ENCODE measurements around the gene SDCCAG8.

The SDCCAG8 gene

DNA sequence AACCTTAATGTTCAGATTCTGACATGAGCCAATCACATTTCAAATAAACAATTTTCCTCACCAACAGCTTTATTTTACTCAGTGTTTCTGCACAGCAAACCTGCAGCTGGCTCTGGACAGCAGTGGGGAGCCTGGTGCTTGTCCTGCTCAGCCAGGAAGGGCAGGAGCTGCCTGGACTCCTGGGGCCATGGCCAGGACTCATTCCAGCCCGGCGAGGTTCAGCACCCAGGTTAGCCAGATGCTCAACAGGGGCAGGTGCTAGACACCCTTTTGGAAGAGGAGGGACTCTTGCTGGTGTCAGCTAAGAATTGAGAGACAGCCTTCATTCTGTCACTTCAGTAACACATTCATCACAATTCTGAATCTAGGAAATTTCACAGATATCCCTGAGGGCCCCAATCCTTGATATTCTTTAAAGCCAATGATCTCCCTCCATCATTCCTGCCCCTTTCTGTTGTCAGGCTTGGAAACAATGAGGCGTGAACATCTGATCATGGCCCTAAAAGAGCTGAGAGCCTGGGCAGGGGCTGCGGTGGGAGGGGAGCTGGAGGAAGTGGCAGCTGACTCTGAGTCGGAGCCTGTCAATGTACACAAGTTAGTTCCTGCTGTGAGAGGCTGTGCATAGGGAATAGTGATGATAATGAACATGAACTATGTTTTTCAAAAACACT is 251.3 kb downstream of the SDCCAG8 start:
- DNase-seq (ENCODE audit: low spot score), result no peak

DNA sequence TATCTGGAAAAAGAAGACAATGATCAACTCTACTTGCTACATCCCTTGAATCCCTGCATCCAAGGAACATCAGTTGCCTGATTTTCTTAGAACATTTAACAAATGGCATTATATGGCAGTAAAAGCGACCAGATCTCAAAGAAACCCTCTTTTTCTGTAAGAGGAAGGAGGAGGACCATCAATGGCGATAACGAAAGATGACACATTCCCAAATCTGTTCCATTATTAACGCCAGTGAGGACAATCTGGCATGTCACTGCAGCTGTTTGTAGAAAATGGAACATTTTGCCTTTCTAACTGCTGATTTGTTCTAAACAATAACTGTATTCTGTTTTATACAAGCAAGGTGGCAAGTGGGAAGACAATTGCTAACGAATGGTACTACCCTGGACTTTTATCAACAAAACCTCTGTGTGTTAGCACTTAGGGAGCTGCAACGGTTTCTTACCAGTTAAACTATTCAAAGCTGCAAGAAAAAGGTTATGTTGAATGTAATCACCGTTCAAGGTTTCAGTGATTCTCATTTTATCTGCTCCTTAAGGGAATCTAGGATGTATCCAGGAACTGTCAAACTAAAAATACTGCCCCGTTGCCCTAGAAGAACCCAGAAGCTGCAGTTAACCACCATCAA is 251.9 kb downstream of the SDCCAG8 start:
- DNase-seq (ENCODE audit: low spot score), result no peak

- no peak for DNase-seq (ENCODE audit: low spot score)
Observed at GRCh38 chr1:243508303-243508713, 252.5 kb downstream of the SDCCAG8 start.

- DNase-seq (ENCODE audit: low spot score), result no peak
Observed at GRCh38 chr1:243508943-243509342, 253.1 kb downstream of the SDCCAG8 start.

DNA sequence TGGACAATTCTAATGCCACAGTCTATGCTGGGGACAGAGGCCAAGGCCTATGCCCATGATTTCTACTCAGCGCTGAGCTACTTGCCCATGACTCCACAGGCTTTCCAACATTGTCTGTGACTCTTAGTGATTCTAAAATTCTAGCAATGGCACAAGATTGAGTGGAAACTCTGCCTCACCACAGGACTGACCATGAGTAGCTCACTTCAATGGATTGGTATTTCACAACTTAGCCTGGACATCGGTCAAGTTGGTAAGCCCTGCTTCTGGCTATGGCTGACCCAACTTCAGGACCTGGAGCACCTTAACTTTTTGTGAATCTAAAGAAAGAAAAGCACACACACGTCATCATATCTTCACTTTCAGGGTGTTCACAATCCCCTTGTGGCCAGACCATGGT is 255.1 kb downstream of the SDCCAG8 start:
- no peak for DNase-seq (ENCODE audit: low spot score)

DNA sequence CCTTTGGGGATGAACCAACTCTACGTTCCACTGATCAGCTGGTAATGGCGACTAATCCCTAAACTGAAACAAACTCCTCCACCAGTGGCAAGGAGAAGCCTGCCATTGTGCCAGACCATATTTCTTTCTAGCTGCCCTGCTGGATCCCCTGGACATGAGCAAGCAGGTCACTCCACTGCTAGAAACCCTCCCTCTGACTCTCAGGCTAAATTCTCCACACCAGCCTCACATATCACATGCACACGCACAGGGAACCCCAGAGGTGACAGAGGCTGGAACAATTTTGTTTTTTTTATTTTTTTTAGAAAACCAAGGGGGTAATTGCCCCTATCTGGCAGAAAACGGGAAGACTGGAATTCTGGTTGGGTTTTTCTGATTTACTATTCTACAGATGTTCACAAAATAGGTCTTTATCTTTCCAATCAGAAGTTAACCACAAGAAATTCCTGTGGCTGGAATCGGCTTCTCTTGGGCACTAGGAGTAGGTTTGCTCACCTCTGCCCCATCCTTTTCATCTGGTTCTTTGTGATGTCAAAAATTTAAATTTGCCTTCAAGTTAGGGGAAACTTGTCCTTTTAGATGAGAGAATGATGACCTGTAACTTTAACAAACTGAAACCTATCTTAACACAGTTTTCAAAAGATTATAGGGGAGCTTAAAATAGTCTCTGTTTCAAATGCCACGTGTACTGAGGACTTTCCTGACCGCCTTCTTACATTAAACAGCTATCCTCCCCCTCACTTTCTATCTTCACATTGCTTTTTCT is 258.1 kb downstream of the SDCCAG8 start:
- no peak for DNase-seq (ENCODE audit: low spot score)

GRCh38 chr1:243514927-243515326 is 259.1 kb downstream of the SDCCAG8 start:
- no peak for DNase-seq (ENCODE audit: low spot score)

- no peak for DNase-seq (ENCODE audit: low spot score)
Observed at GRCh38 chr1:243520831-243521230, 265.0 kb downstream of the SDCCAG8 start.

DNA sequence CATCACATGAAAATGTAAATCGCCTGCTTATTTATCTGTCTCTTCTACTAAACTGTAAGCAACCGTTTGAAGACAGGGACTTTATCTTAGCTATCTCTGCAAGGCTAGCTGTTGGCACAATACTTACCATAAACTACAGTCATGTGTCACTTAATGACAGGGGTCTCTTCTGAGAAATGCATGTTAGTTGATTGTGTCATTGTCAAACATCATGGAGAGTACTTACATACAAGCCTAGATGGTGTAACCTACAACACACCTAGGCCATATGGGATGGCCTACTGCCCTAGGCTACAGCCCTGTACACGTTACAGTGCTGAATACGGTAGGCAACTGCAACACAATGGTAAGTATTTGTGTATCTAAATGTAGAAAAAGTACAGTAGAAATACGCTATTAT is 267.9 kb downstream of the SDCCAG8 start:
- DNase-seq (ENCODE audit: low spot score), result no peak

- no peak for DNase-seq (ENCODE audit: low spot score)
Observed at GRCh38 chr1:243525085-243525487, 269.2 kb downstream of the SDCCAG8 start.

- DNase-seq (ENCODE audit: low spot score), result no peak
Observed at GRCh38 chr1:243526180-243526579, 270.3 kb downstream of the SDCCAG8 start.

DNA sequence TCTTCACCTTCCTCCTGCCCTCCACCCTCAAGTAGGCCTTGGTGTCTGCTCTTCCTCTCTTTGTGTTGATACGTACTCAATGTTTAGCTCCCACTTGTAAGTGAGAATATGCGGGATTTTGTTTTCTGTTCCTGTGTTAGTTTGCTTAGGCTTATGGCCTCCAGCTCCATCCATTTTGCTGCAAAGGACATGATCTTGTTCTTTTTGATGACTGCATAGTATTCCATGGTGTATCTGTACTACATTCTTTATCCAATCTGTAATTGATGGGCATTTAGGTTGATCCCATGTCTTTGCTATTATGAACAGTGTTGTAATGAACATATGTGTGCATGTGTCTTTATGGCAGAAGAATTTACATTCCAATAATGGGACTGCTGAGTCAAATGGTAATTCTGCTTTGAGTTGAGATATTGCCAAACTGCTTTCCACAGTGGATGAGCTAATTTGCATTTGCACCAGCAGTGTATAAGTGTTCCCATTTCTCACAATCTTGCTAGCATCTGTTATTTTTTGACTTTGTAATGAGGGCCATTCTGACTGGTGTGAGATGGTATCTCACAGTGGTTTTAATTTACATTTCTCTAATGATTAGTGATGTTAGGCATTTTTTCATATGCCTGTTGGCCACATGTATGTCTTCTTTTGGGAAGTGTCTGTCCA is 272.7 kb downstream of the SDCCAG8 start:
- DNase-seq (ENCODE audit: low spot score), result no peak

DNA sequence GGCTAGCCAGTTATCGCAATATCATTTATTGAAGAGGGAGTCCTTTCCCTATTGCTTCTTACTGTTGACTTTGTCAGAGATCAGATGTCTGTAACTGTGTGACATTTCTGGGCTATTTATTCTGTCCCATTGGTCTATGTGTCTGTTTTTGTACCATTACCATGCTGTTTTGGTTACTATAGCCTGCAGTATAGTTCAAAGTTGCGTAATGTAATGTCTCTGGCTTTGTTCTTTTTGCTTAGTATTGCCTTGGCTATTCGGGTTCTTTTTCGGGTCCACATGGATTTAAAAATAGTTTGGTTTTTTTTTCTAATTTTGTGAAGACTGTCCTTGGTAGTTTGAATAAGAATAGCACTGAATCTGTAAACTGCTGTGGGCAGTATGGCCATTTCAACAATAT is 273.7 kb downstream of the SDCCAG8 start:
- DNase-seq (ENCODE audit: low spot score), result no peak

GRCh38 chr1:243535014-243535413 is 279.2 kb downstream of the SDCCAG8 start:
- DNase-seq (ENCODE audit: low spot score), result no peak

GRCh38 chr1:243539636-243540035 is 283.8 kb downstream of the SDCCAG8 start:
- no peak for DNase-seq (ENCODE audit: low spot score)

- DNase-seq (ENCODE audit: low spot score), result no peak
Observed at GRCh38 chr1:243542739-243543415, 287.0 kb downstream of the SDCCAG8 start.

DNA sequence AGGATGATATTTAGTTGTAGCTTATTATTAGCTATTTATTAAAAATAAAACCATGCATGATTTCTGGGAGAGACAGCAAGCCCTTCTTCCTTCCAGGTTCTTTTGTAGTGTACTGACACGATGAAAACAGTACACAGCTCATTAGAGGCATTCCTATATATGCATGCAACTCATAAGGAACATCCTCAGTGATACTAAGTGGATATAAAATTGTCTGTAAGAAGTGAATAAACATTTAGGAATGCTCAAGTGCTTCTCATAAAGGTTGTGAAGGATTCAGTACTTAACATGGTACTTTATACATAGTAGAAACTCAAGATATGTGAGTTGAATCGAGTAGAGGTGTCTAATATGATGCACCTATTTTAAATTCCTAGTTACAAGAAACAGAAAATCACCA is 287.7 kb downstream of the SDCCAG8 start:
- no peak for DNase-seq (ENCODE audit: low spot score)

- DNase-seq (ENCODE audit: low spot score), result no peak
Observed at GRCh38 chr1:243546457-243546856, 290.6 kb downstream of the SDCCAG8 start.

- DNase-seq (ENCODE audit: low spot score), result no peak
Observed at GRCh38 chr1:243547891-243548290, 292.1 kb downstream of the SDCCAG8 start.

DNA sequence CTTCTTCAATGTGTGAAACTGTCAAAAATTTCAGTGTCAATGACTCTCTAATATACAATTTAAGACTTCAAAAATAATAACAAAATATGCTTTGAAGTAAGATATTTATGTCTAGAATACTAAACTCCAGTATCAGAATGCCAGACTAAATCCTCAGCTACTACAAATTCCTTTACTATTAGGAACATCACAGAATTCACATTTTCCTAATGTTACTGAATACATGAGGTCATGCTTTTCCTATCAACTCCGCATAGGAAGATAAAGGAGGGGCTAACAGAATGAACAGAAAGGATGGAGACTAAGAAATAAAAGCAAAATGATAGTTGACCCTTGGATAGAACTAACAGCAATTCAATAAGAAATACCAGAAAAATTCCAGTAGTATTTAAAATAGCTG is 292.7 kb downstream of the SDCCAG8 start:
- DNase-seq (ENCODE audit: low spot score), result no peak

GRCh38 chr1:243549108-243549507 is 293.3 kb downstream of the SDCCAG8 start:
- no peak for DNase-seq (ENCODE audit: low spot score)

Data from HuH-7.5 (cell line).